HT-29 (cell line): ENCODE measurements around the gene PSMC5. TPM values are rescaled to one million over a fixed set of nuclear protein-coding genes. Genes with fewer than 3 reads are reported as not detected.

Source experiments
- DNase-seq: peaks from one replicate; pipeline ENCODE4 v3.0.0-alpha.2; 2015; ENCODE audit warnings: low spot score
- total RNA-seq: library from RNA; depleted of rRNA; stranded (reverse); fragments of >200 nt; shearing (Covaris generic); gene quantifications from 2 replicates; pipeline ENCODE4 v1.2.3, GENCODE V29; 2014

The PSMC5 gene
- total RNA-seq, 1 experiment from 2014 or later = 65.3 TPM

DNA sequence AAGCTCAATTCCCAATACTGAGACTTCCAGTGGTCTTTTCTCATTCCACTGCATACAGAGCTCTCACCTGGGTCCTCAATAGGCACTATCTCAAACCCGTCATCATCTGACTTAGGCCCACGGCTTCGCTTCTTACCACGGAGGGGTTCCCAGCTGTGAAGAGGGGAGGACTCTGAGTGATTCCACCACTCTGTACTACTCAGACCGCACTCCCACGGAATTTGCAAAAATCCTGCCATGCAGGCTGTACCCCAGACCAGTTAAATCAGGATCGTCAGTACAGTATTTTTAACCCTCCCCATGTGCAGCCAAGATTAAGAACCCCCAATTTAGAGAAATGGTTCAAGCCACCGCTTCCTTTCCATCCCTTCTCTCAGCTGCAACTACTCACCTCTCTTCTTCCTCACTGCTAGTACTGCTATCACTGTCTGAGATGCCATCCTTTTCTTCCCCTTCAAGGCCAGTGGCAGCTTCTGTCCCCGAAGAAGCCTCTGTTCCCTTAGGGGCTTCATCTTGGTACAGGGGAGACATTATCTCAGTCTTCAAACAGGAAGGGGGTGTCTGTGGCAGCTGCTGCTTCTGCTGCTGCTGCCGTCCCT, 6.2 kb upstream of the PSMC5 start:
- DNase-seq = no peak

DNA sequence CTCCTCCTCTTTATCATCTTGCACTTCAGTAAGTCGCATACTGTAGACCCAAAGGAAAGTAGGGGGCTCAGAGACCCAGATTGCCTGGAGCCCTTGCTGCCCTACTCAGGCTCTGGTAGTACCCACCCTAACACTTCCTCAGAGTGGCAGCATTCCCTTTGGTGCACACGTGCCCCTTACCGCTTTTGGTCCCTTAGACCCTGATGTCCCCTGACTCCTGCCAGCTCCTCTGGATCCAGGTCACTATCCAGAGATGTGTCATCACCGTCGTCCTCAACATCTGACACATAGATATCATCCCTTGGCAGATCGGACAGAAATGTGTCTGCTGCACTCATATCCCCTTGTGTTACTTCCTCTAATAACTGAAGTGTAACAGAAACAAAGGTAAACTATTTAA, 5.4 kb upstream of the PSMC5 start:
- DNase-seq = no peak

DNA sequence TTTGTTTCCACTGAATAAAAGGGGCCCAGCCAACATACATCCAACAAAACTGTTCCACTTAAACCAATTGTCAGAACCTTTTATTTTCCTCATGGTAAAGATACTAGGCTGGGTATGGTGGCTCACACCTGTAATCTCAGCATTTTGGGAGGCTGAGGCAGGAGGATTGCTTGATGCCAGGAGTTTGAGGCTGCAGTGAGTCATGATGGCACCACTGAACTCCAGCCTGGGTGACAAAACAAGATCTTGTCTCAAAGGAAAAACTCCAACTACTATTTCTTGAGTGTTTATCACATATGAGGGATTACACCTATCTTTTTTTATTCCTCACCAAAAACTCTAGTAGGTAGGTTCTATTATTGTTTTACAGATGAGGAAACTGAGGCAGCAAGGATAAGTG, 4.7 kb upstream of the PSMC5 start:
- DNase-seq = no peak

DNA sequence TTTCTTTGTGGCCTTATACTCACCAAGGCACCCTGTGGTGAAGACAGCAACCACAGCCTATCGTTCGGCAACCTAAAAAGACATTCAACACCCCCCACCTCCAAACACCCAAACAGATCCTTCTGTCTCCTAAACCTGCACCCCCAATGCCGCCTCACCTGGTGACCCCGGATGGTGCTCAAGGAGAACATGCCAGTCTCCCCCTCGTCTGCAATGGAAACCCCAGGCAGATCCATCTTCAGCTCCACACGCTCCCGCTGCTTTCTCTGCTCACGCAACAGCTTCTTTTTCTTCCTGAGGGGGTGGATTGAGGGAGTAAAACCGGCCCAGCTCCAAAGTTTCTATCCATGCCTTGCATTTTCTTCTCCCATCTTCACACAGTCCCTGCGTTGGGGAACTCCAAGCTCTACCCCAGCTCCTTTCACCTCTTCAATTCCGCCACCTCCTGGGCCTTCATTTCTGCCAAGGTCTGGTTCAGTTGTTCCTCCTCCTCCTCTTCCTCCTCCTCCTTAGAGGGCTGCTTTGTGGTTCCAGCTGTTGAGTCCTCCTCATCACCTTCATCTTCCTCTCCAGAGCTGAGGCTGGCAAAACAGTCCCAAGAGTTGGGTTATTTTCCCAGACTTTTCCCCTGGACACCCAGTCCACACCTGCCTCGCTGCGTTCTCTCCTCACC, 3.4 kb upstream of the PSMC5 start:
- DNase-seq = no peak

DNA sequence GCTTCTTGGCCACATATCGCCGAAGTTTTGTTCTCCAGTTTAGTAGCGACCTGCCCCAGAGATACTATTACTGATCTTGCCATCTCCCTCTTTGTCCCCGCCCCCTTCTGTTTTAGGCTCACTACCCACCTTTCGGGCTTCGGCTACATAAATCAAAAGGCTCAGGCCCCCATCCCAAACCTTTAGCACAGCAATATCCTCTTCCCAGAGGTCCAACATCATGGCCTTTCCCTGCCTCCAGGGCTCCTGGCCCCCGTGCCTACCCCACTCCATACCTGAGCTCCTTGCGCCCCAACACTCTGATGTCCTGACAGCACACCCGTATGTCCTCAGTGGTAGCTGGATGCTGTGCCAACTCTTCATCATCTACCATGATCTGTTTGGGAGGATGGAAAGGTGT, 2.9 kb upstream of the PSMC5 start:
- DNase-seq = no peak

DNA sequence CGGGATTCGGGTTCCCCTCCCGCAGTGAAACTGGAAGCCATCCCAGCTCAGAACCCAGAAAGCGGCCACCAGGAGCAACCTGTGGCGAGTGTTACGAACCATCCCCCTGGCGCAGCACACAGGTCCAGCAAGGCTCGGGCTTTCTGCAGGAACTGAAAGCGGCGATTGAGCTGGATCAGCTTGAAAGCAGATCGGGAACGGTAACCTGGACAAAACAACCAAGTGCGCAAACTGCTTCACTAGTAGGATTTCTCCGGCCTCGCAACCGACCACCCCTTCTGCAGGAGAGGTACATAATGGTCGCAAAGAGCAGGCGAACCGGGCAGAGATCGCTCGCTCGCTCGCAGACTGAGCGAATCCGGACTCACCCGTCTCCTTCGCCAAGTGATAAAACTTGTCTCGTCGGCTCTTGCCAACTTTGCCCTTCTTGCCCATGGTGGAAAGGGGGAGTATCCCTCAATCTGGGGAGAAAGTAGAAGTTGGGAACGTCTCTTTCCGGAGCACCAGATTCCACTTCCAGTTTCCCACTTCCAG, 696 bp upstream of the PSMC5 start:
- peak; percentile 55 for DNase-seq

DNA sequence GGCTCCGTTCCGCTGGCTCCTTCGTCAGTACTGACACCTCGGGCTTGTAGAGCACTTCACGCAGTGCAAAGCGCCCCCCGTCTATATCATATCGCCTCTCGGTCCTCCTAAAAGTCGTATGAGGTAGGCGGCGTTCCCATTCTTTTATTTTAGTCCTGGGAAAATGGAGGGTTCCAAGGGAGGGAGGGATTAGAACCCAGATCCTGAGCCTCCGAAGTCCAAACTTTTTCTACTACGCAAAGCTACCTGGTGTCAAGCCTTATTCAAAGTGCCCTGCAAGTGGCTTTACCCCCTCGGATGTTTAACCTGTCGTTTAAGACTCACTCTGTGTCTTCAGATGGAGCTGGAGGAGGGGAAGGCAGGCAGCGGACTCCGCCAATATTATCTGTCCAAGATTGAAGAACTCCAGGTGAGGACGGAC, 580 bp downstream of the PSMC5 start:
- no peak for DNase-seq

DNA sequence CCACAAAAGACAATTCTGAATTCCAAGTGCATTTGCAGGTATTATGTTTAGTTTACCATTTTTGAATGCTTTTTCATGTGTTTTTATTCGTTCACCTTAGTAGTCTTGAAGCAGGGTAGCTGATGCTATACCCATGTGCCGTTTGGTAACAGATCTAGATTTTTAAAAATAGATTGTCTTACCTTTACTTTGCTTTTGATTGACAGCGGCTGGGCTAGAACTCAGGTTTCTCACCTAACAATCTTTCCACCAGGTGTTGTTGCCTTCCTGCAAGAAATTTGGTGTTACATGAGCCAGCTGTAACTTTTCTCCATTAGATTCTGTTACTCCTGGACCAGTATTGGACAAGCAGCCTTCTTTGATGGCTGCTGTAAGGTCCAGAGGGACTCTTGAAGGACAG, 1.7 kb downstream of the PSMC5 start:
- DNase-seq = no peak

DNA sequence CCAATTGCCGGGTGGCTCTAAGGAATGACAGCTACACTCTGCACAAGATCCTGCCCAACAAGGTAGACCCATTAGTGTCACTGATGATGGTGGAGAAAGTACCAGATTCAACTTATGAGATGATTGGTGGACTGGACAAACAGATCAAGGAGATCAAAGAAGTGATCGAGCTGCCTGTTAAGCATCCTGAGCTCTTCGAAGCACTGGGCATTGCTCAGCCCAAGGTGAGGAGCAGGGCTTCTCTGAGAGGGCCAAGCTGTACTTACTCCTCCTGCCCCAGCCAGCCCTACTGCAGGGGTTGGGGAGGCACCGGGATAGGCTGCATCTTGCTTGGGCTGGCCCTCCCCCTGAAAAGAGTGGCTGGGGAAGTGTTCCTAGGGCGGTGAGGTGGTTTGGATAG, 3.0 kb downstream of the PSMC5 start:
- DNase-seq = no peak

DNA sequence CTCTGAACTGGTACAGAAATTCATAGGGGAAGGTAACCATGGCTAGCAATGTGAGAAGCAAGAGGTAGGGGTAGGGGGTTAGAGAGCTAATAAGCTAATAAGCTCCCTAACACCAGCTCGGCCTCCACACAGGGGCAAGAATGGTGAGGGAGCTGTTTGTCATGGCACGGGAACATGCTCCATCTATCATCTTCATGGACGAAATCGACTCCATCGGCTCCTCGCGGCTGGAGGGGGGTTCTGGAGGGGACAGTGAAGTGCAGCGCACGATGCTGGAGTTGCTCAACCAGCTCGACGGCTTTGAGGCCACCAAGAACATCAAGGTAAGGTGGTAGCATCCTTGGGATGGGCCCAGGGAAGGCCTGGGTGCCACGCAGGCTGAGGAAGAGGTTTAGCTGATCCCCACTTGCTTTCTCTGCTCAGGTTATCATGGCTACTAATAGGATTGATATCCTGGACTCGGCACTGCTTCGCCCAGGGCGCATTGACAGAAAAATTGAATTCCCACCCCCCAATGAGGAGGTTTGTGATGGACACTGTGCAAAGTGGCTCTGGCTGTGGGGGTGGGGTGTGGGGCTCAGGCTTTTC, 3.8 kb downstream of the PSMC5 start:
- DNase-seq = no peak

DNA sequence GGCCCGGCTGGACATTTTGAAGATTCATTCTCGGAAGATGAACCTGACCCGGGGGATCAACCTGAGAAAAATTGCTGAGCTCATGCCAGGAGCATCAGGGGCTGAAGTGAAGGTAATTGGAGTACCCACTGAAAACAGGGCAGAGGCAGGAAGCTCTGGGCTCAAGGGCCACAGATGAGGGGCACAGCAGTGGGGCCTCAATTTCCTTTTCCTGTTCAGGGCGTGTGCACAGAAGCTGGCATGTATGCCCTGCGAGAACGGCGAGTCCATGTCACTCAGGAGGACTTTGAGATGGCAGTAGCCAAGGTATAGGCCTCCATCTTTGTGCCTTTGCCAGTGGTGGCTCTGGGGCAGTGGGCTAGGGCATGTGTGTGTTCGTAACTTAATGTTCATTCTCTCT, 4.3 kb downstream of the PSMC5 start:
- DNase-seq = no peak

DNA sequence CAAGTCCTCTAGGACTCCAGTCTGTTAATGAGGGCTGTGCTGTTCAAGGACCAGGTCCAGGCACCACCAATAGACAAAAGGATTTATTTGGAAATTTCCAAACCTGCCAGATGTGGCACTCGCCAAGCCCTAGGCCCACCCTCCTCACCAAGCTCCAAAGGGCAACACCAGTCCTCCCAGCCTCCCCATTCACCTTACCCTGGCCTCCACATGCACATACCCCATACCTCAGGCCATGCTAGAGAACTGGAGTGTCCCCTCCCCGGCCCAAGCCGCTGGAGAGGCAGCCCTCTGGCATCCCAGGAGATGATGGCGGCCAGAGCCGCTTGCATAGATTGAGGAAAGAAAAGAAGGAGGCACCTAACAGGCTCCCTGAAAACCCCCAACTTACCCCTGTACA, 4.8 kb downstream of the PSMC5 start:
- no peak for DNase-seq

DNA sequence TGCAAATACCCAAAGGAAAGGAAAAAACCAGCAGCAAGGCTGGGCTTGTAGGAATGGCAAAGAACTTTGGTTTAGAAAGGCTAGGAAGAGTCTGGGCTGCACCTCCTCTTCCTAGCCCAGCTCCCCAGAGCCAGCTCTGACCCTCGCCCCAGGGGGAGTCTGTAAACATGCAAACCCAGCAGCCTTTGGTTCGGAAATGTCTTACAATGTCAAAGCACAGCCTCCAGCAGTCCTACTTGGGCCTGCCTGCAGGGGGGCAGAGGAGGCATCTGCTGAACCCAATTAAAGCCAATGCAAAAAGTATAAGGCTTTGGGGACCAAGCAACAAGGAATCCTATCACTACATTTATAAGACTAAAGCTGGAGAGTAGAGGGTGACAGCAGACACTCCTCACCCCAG, 5.2 kb downstream of the PSMC5 start:
- no peak for DNase-seq

DNA sequence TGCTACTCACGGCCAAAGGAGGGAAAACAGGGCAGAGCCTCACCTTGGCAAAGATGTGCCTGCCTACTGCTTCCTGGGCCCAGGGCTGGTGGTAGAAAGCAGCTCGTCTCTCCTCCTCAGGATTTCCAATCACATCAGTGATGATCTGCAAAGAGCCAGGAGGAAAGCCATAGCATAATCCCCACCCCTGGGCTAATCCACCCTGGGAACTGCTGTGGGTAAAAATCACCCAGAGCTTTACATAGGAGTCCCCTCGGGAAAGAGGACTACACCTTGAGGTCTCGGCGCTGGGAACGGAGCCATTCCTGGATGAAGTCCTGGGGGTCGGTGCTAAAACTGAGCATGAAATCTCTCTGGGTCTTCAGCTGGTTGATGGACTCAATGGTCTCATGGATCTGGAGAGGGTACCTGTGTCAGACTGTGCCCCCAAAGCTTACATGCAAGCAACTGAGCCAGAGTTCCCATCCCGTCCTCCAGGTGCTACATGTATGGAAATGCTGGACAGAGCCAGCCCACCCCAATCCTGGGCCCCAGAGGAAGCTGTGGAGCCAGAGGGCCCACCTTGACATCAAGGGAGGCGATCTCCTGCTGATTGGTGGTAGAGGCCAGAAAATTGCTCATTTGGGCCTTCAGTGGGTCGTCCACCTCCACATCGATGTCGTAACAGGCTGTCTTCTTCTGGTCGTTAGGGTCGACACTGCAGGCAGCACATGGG, 6.0 kb downstream of the PSMC5 start:
- DNase-seq = no peak

DNA sequence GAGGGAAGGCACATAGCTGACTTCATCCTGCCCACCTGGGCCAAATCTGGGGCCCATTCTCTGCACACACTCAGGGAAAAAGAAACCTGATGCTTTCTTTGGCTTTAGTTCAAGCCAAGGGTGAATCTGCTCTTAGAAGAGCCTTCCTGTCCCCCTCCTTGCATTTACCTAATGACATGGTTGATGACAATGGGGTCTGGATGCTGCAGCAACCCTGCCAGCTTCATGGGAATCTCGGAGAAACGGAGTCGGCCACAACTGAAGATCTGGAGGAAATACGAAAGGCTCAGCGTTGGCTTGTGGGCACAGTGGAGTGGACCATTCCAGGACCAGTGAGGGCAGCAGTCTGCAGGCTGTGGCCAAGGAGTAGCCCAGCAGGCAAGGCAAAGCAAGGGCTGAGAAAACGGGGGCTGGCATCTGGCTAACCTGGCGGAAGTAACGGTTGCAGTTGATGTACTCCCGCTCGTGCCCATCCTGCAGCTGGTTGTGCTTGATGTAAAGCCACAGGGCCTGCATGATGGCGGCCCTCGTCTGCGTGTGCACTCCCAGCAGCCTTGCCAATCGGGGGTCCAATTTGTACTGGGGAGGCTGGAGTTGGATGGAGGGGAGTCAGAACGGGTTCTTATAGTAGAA, 6.6 kb downstream of the PSMC5 start:
- no peak for DNase-seq

DNA sequence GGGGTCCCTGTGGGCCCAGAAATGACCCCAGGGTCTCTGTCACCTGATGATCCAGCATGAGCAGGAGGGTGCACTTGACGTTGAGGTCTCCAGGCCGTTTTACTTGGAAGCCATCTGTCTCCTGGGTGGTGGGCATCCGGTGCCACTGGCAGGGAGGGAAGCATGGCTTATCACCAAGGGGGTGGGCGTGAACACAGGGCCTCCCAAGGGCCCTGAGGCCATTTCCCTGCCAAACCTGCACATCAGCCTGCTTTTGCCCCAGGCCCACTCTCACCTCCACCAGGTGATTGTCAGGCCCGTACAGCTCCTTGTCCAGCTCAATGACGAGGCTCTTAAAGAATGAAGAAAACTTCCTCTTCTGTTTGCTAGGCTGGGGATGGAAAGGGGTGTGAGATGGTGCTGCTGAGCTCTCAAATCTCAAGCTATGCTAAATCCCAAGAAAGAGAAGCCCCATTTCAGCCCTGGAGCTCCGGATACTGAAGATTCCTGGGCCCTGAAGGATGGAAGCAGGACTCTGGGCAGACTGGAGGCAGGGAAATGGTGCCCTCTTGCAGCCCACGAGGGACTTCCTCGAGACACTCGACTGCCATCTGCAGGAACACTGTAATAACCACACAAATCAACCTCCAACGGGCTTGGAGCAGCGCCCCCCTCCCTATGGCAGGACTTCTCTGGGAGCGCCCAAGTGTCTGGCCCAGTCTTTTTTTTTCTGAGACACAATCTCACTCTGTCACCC, 7.4 kb downstream of the PSMC5 start:
- DNase-seq = peak; percentile 81

DNA sequence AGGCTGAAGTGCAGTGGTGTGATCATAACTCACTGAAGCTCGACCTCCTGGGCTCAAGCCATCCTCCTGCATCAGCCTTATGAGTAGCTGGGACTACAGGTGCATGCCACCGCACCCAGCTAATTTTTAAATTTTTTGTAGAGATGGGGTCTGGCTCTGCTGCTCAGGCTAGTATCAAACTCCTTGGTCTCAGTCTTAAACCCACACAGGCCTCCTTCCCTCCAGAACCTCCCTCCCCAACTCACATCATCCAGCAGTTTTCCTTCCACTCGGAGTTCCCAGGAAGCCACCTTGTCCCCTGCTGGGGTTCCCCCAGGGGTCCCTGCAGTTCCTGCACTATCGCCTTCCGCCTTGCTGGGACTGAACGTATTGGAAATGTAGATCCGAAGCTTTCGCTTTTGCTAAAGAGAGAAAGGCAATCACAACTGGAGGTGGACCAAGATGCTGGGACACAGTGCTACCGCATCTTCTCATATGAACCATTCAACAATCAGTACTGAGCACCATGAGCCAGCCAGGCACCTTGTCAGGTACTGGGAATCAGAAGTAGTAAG, 8.0 kb downstream of the PSMC5 start:
- DNase-seq = no peak

DNA sequence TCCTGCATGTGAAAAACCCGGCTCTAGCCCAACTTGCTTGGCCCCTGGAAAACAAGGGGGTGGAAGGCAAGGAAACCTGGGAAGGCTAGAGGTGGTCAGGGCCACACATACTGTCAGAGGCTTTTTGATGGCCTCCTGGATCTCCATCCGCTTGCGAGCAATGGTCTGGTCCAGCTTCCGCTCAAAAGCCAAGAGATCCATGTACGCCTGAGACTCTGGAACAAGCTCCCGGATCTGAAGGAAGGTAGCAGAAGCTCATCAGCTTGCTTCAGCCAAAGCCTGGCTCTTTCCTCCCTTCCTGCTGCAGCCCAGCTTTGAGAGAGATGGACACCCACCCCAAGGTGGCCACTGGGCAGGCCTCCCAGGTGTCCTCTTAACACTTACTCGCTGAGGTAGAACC, 9.6 kb downstream of the PSMC5 start:
- DNase-seq = no peak

DNA sequence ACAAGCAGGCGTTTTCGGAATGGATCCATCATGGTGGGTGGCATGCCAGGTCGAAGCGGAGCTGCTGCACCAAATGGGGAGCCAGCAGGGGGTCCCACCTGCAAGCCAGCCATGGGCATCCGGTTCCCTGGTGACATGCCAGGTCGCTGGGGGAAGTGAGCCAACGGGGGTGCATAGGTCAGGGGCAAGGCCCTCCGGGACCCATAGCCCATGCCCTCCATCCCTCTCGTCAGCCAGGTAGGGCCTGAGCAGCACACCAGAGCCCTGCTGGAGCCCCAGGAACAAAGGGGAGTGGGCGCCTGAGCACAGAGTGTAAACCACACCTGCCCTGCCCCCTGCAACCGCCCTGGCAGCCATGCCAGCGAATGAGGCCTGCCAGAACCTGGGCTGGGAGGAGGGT, 10.2 kb downstream of the PSMC5 start:
- DNase-seq = no peak

DNA sequence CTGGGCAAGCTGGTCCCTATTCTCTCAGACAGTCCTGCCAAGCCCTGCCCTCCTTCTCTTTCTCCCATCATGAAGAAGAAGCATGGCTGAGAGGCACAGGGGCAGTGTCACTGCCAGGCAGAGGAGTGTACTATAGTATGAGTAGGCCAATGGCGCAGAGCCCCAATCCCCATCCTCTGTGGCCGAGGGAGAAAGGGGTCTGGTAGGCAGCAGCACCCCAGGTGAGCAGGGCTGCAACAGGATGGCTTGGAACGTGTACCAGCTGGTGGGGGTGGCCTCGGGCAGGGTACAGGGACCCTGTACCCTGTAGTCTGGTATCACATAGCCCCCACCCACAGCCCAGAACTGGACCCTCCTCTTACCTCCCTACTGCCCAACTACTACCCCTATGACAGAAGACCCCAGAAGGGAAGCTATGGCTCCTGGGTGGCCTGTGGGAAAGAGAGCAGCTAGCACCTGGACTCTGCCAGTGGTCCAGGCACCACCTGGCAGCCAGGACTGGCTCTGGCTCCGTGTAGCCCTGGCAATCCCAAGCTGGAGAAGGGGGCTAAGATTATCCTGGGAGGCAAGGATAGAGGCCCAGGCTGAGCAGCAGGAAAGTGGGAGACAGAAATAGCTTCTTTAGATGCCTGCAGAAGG, 10.8 kb downstream of the PSMC5 start:
- DNase-seq = no peak
